Colonic mucosa (tissue), 4 donors: ENCODE data around the gene DUSP18. TPM values are rescaled to one million over a fixed set of nuclear protein-coding genes. Genes with fewer than 3 reads are reported as not detected.
A peak's percentile ranks its signal among the peaks of the same experiment; 100 is the strongest.

Experiments used
- DNase-seq: peaks from one replicate; pipeline ENCODE4 v3.0.0-alpha.2; 2020
- H3K27ac ChIP-seq: fragments of 200-600 bp; one replicate; pipeline ENCODE4 v1.8.0; 2021
- H3K27me3 ChIP-seq: fragments of 200-600 bp; one replicate; pipeline ENCODE4 v1.8.0; 2021
- H3K36me3 ChIP-seq: fragments of 200-600 bp; one replicate; pipeline ENCODE4 v1.8.0; 2021
- H3K4me1 ChIP-seq: fragments of 200-600 bp; one replicate; pipeline ENCODE4 v1.8.0; 2021; ENCODE audit warnings: mild to moderate bottlenecking
- H3K4me3 ChIP-seq: fragments of 200-600 bp; one replicate; pipeline ENCODE4 v1.8.0; 2021
- H3K9ac ChIP-seq, 2 donors: one replicate each; pipeline ENCODE4 v1.7.0; 2013; ENCODE audit warnings: control low read depth in 2 of 2, low read depth in 2 of 2, low read length in 2 of 2
- H3K9me3 ChIP-seq: fragments of 200-600 bp; one replicate; pipeline ENCODE4 v1.8.0; 2021
- CTCF ChIP-seq: fragments of 200-600 bp; IDR thresholded peaks from one replicate; pipeline ENCODE4 v1.8.0; 2022; ENCODE audit warnings: antibody characterized with exemption, mild to moderate bottlenecking
- intact Hi-C: fragments of 100-400 bp; cut with DNase I; formaldehyde crosslinking; loops from one replicate; pipeline ENCODE4 v1.14.1; 2022
- total RNA-seq, 2 donors: library from RNA; stranded (reverse); fragmentation: NEBNext Ultra II Directional in 1 of 2; extraction: Animal tissue kit (Norgen Biotek cat#: 25700) in 1 of 2; gene quantifications; one replicate each; pipeline ENCODE4 v1.2.1, GENCODE V29; 2021
- donor health status: healthy.
- donor health status: DM: no; HTN: no; CAD: no.
- donor health status: DM: no; HTN: no; CAD: no.

The DUSP18 gene
- total RNA-seq, 2 donors from 2014 or later: 15.2 to 17.1 TPM

GRCh38 chr22:30675436-30675835 lies 7.8 kb upstream of the DUSP18 start:
- H3K4me3 ChIP-seq: no peak overlapping the region
- TF ChIP-seq CTCF: no peak
- no peak overlapping the region for H3K27ac ChIP-seq
- DNase-seq: no peak
- no peak overlapping the region for H3K9ac ChIP-seq
- H3K36me3 ChIP-seq: no peaks in the 10 kb centered on the region
- intact Hi-C loops: no loop called here
- no peaks in the 10 kb centered on the region for H3K9me3 ChIP-seq
- no peaks in the 10 kb centered on the region for H3K27me3 ChIP-seq
- no peaks in the 10 kb centered on the region for H3K4me1 ChIP-seq

- no peak for TF ChIP-seq CTCF
- intact Hi-C loops: no loop called here
- Histone ChIP-seq H3K9ac (no peak overlapping the region), H3K27me3 (no peaks in the 10 kb centered on the region), H3K27ac (no peak overlapping the region), H3K9me3 (no peaks in the 10 kb centered on the region), H3K4me3 (no peak overlapping the region), H3K4me1 (no peaks in the 10 kb centered on the region), H3K36me3 (no peaks in the 10 kb centered on the region)
- DNase-seq: no peak
Measured at GRCh38 chr22:30674482-30674881, 6.8 kb upstream of the DUSP18 start.

GRCh38 chr22:30673136-30673535 lies 5.5 kb upstream of the DUSP18 start:
- Histone ChIP-seq H3K4me3 (no peak overlapping the region), H3K36me3 (no peaks in the 10 kb centered on the region), H3K27me3 (no peaks in the 10 kb centered on the region), H3K9me3 (no peaks in the 10 kb centered on the region), H3K27ac (no peak overlapping the region), H3K9ac (no peak overlapping the region), H3K4me1 (no peaks in the 10 kb centered on the region)
- DNase-seq: no peak
- no peak for TF ChIP-seq CTCF
- intact Hi-C loops: no loop called here

- no peak for DNase-seq
Measured at GRCh38 chr22:30671071-30671470, 3.4 kb upstream of the DUSP18 start.

GRCh38 chr22:30668386-30668710 lies 673 bp upstream of the DUSP18 start:
- no peaks in the 10 kb centered on the region for H3K27me3 ChIP-seq
- no peaks in the 10 kb centered on the region for H3K9me3 ChIP-seq
- H3K9ac ChIP-seq: peak overlapping the region; percentile 78 to 79
- TF ChIP-seq CTCF: no peak
- intact Hi-C loops: no loop called here
- H3K36me3 ChIP-seq: no peaks in the 10 kb centered on the region
- peak overlapping the region; percentile 69 for H3K4me3 ChIP-seq
- H3K27ac ChIP-seq: peak overlapping the region; percentile 90
- no peaks in the 10 kb centered on the region for H3K4me1 ChIP-seq
- DNase-seq: no peak

More at GRCh38 chr22:30671071-30671470, 3.4 kb upstream of the DUSP18 start:
- no peaks in the 10 kb centered on the region for H3K27me3 ChIP-seq
- intact Hi-C loops: no loop called here
- no peak overlapping the region for H3K27ac ChIP-seq
- H3K9me3 ChIP-seq: no peaks in the 10 kb centered on the region
- H3K4me1 ChIP-seq: no peaks in the 10 kb centered on the region
- no peak overlapping the region for H3K9ac ChIP-seq
- no peak for TF ChIP-seq CTCF
- H3K4me3 ChIP-seq: no peak overlapping the region
- no peaks in the 10 kb centered on the region for H3K36me3 ChIP-seq

- Histone ChIP-seq H3K27ac (peak overlapping the region; percentile 90), H3K36me3 (no peaks in the 10 kb centered on the region), H3K27me3 (no peaks in the 10 kb centered on the region), H3K9me3 (no peaks in the 10 kb centered on the region), H3K4me3 (peak overlapping the region; percentile 69), H3K4me1 (no peaks in the 10 kb centered on the region), H3K9ac (peak overlapping the region; percentile 79 to 83)
- TF ChIP-seq CTCF: no peak
- DNase-seq: peak; percentile 80
- intact Hi-C loops: no loop called here
Measured at GRCh38 chr22:30667107-30667493, 575 bp downstream of the DUSP18 start.
